KMS-11 (cell line): Measurements from ENCODE around the gene LENEP.

Experiments used
- H2AFZ ChIP-seq: fragments of 200-600 bp; sonication (generic); 2 replicates; pipeline ENCODE4 v1.6.1; 2016; ENCODE audit warnings: antibody characterized with exemption, mixed run types, low read depth
- H3K27ac ChIP-seq: fragments of 200-600 bp; sonication (generic); 2 replicates; pipeline ENCODE4 v1.6.1; 2016; ENCODE audit warnings: mild to moderate bottlenecking, mixed run types
- H3K27me3 ChIP-seq: fragments of 200-600 bp; sonication (generic); 2 replicates; pipeline ENCODE4 v1.6.1; 2017; ENCODE audit warnings: mild to moderate bottlenecking, low read depth, mixed run types, moderate library complexity; ENCODE audit not compliant: insufficient read depth
- H3K36me3 ChIP-seq: fragments of 200-600 bp; sonication (generic); 2 replicates; pipeline ENCODE4 v1.6.1; 2017; ENCODE audit warnings: mild to moderate bottlenecking, mixed run types; ENCODE audit not compliant: insufficient read depth
- H3K4me1 ChIP-seq: fragments of 200-600 bp; sonication (generic); 2 replicates; pipeline ENCODE4 v1.6.1; 2016; ENCODE audit warnings: mild to moderate bottlenecking, low read depth, mixed run types; ENCODE audit not compliant: poor library complexity, severe bottlenecking
- H3K4me2 ChIP-seq: fragments of 200-600 bp; sonication (generic); 2 replicates; pipeline ENCODE4 v1.7.0; 2016; ENCODE audit warnings: mild to moderate bottlenecking, mixed run types
- H3K4me3 ChIP-seq: fragments of 200-600 bp; sonication (generic); IDR thresholded peaks from 2 replicates; pipeline ENCODE4 v1.6.1; 2017; ENCODE audit warnings: low read depth, low read length, mixed read lengths; ENCODE audit not compliant: insufficient read depth
- H3K79me2 ChIP-seq: fragments of 200-600 bp; sonication (generic); 2 replicates; pipeline ENCODE4 v1.6.1; 2016; ENCODE audit warnings: low read depth, mixed run types; ENCODE audit not compliant: insufficient read depth
- H3K9ac ChIP-seq: fragments of 200-600 bp; sonication (generic); 2 replicates; pipeline ENCODE4 v1.6.1; 2016; ENCODE audit warnings: mild to moderate bottlenecking, mixed run types
- H4K20me1 ChIP-seq: fragments of 200-600 bp; sonication (generic); 2 replicates; pipeline ENCODE4 v1.6.1; 2016; ENCODE audit warnings: mild to moderate bottlenecking, mixed run types; ENCODE audit not compliant: insufficient read depth
- TF ChIP-seq, protein P1 (sequence below): fragments of 200-600 bp; sonication (generic); conservative IDR thresholded peaks from 2 replicates; pipeline ENCODE4 v1.6.1; 2017; ENCODE audit warnings: low read depth, mild to moderate bottlenecking, antibody characterized with exemption, low read length, moderate library complexity, mixed read lengths

Gene LENEP

GRCh38 chr1:154988058-154988954 lies 5.1 kb upstream of the LENEP start:
- Histone ChIP-seq H3K4me2 (no peak overlapping the region), H3K4me1 (peaks cover 27% of the 10 kb centered on the region), H3K36me3 (peaks cover 17% of the 10 kb centered on the region; the same call in 1 of the 2 replicates), H3K4me3 (no peak overlapping the region), H3K27ac (no peak overlapping the region), H3K27me3 (no peaks in the 10 kb centered on the region), H2AFZ (no peak overlapping the region), H3K9ac (no peak overlapping the region), H3K79me2 (peaks cover 55% of the 10 kb centered on the region), H4K20me1 (no peaks in the 10 kb centered on the region)
- TF ChIP-seq, protein P1, sequence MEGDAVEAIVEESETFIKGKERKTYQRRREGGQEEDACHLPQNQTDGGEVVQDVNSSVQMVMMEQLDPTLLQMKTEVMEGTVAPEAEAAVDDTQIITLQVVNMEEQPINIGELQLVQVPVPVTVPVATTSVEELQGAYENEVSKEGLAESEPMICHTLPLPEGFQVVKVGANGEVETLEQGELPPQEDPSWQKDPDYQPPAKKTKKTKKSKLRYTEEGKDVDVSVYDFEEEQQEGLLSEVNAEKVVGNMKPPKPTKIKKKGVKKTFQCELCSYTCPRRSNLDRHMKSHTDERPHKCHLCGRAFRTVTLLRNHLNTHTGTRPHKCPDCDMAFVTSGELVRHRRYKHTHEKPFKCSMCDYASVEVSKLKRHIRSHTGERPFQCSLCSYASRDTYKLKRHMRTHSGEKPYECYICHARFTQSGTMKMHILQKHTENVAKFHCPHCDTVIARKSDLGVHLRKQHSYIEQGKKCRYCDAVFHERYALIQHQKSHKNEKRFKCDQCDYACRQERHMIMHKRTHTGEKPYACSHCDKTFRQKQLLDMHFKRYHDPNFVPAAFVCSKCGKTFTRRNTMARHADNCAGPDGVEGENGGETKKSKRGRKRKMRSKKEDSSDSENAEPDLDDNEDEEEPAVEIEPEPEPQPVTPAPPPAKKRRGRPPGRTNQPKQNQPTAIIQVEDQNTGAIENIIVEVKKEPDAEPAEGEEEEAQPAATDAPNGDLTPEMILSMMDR, result no peak

DNA sequence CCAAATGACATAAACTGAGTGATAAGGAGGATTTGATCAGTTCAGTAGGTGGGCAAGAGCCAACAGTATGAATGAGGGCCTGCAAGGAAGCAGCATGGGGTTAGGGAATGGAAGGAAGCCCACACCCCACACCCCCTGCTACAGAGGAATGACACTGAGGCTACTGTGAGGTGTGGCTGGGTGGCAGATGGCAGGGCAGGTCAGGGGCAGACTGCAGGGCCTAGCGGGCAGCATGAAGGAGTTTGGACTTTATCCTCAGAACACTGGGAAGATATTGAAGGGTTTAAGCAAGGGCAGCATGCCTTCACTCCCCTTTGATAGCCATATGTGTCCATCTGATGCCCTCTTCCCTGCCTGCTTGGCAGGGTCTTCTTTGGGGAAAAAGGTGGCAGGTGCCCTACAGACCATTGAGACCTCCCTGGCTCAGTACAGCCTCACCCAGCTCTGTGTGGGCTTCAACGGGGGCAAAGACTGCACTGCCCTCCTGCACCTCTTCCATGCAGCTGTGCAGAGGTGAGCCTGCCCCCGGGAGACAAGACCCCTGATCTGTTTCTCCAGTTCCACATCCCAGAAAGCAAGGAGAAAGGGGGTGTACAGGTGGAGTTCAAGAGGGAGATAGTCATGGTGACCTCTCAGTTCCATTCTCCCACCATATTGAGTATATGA lies 4.1 kb upstream of the LENEP start:
- H3K4me2 ChIP-seq, result no peak overlapping the region
- peaks cover 34% of the 10 kb centered on the region for H3K4me1 ChIP-seq
- TF ChIP-seq, protein P1, result no peak
- peaks cover 45% of the 10 kb centered on the region for H3K79me2 ChIP-seq
- no peak overlapping the region for H3K27ac ChIP-seq
- no peaks in the 10 kb centered on the region for H4K20me1 ChIP-seq
- no peak overlapping the region for H3K9ac ChIP-seq
- no peaks in the 10 kb centered on the region for H3K27me3 ChIP-seq
- peaks cover 17% of the 10 kb centered on the region; the same call in 1 of the 2 replicates for H3K36me3 ChIP-seq
- no peak overlapping the region for H3K4me3 ChIP-seq
- H2AFZ ChIP-seq, result no peak overlapping the region

DNA sequence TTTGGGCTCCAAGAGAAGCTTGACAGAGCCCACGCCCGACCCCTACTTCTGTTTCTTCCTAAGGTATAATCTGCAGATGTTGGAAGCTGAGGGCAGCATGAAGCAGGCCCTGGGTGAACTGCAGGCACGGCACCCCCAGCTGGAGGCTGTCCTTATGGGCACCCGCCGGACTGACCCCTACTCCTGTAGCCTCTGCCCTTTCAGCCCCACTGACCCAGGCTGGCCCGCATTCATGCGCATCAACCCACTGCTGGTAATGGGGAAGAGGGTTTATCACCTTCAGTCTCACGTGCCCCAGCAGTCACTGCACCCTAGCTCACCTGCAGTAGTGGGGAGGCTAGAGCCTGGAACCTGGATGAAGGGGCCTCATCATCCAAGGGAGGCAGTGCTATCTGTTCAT lies 3.1 kb upstream of the LENEP start:
- Histone ChIP-seq H3K9ac (no peak overlapping the region), H2AFZ (no peak overlapping the region), H4K20me1 (no peaks in the 10 kb centered on the region), H3K79me2 (peaks cover 36% of the 10 kb centered on the region; the same call in 1 of the 2 replicates), H3K27ac (no peak overlapping the region), H3K36me3 (peaks cover 17% of the 10 kb centered on the region; the same call in 1 of the 2 replicates), H3K4me1 (peaks cover 32% of the 10 kb centered on the region), H3K4me2 (no peak overlapping the region), H3K4me3 (no peak overlapping the region), H3K27me3 (no peaks in the 10 kb centered on the region)
- TF ChIP-seq, protein P1, result no peak

DNA sequence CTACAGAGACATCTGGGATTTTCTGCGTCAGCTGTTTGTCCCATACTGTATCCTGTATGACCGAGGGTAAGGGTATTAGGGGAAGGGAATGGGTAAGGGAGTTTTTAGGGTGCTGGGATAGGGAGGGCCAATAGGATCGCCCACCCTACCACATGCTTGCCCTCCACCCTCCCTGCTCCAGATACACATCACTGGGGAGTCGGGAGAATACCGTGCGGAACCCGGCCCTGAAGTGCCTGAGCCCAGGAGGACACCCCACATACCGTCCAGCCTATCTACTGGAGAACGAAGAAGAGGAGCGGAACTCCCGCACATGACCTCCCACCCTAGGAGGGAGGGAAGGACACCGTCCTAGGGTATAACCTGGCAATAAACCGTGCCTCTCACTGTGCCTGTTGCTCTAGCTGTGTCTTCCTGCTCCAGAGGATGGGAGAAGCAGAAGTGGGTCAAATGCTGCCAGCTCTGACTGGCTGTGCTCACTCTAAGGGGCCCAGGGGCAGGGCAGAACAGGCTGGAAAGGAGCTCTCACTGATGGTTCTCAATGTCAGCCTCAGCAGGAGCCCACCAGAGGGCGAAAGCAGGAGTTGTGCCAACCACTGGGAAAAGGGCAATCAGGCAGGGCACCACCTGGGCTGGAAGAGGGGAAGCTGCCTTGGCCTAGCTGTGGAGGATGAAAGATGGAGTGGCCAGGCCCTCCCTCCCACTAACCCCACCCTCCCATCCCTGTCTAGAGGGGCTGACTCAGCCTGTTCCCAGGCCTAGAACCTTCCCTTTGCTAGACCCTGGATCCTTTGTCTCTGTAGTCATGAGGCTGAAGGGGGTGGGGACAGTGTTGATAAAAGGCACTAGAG lies 440 bp upstream of the LENEP start:
- Histone ChIP-seq H3K27ac (no peak overlapping the region; the same call in 1 of the 2 replicates), H4K20me1 (no peaks in the 10 kb centered on the region), H3K27me3 (no peaks in the 10 kb centered on the region), H3K4me1 (peaks cover 51% of the 10 kb centered on the region), H3K4me3 (no peak overlapping the region), H3K9ac (no peak overlapping the region), H2AFZ (no peak overlapping the region), H3K36me3 (peaks cover 13% of the 10 kb centered on the region; the same call in 1 of the 2 replicates), H3K4me2 (no peak overlapping the region), H3K79me2 (peaks cover 10% of the 10 kb centered on the region; the same call in 1 of the 2 replicates)
- TF ChIP-seq, protein P1, result 0 out of 2 replicates have a peak, but pooled peaks have one; percentile 14
